Esophagus squamous epithelium (tissue), 5 donors: ENCODE results near the gene PLBD2. TPM values are rescaled to one million over a fixed set of nuclear protein-coding genes. Genes with fewer than 3 reads are reported as not detected.

ENCODE experiments used
- DNase-seq: peaks from one replicate; lab custom pipeline; 2025; lab: John Stamatoyannopoulos, UW
- H3K27ac ChIP-seq, 4 donors: fragments of 200-600 bp; sonication (generic); one replicate each; pipeline ENCODE4 v1.5.1; 2016 to 2019; ENCODE audit warnings: mild to moderate bottlenecking in 1 of 4
- H3K27me3 ChIP-seq, 4 donors: fragments of 200-600 bp; sonication (generic); 1 replicate in 3 of 4; 2 replicates in 1 of 4; pipeline versions ENCODE4 v1.5.1 to v1.6.0; 2017 to 2021; ENCODE audit warnings: antibody characterized with exemption in 1 of 4
- H3K36me3 ChIP-seq, 3 donors: fragments of 200-600 bp; sonication (generic); one replicate each; pipeline ENCODE4 v1.5.1; 2016 to 2019
- H3K4me1 ChIP-seq, 3 donors: fragments of 200-600 bp; sonication (generic); one replicate each; pipeline ENCODE4 v1.5.1; 2017 to 2019
- H3K4me3 ChIP-seq, 4 donors: fragments of 200-600 bp; sonication (generic); 1 replicate in 3 of 4; 2 replicates in 1 of 4; pipeline ENCODE4 v1.5.1; 2016 to 2019; ENCODE audit warnings: mild to moderate bottlenecking in 2 of 4, moderate library complexity in 1 of 4
- H3K9me3 ChIP-seq, 3 donors: fragments of 200-600 bp; sonication (generic); one replicate each; pipeline ENCODE4 v1.5.1; 2016 to 2019
- POLR2A ChIP-seq, 4 donors: fragments of 450-650 bp; IDR thresholded peaks; one replicate each; pipeline ENCODE4 v1.6.1; 2017; ENCODE audit warnings: antibody characterized with exemption in 4 of 4, mild to moderate bottlenecking in 4 of 4, moderate library complexity in 3 of 4
- WGBS, 2 donors: methylation state at CpG; one replicate each; pipeline ENCODE4 v1.1.5; 2018; 5-methylcytosine and 5-hydroxymethylcytosine counted together
- intact Hi-C: fragments of 100-400 bp; cut with DNase I; formaldehyde crosslinking; loops from one replicate; pipeline ENCODE4 v1.15.0; 2022
- total RNA-seq, 4 donors: library from RNA; depleted of rRNA; stranded (reverse); fragments of >200 nt; gene quantifications; one replicate each; pipeline ENCODE4 v1.1.0, GENCODE V29; 2016
- TF ChIP-seq, protein P1 (sequence below), 6 experiments: fragments of 450-650 bp in 4 of 6; fragments of 200-600 bp in 2 of 6; sonication (generic) in 2 of 6; IDR thresholded peaks; one replicate each; pipeline ENCODE4 v1.5.1; 2016 to 2019; ENCODE audit warnings: antibody characterized with exemption in 6 of 6, mild to moderate bottlenecking in 4 of 6, moderate library complexity in 4 of 6
- donor health status: DM: yes; HTN: yes; CAD: no.

PLBD2 gene
- total RNA-seq, 4 donors from 2014 or later = 14.3 to 22.0 (median 17.1) TPM

DNA sequence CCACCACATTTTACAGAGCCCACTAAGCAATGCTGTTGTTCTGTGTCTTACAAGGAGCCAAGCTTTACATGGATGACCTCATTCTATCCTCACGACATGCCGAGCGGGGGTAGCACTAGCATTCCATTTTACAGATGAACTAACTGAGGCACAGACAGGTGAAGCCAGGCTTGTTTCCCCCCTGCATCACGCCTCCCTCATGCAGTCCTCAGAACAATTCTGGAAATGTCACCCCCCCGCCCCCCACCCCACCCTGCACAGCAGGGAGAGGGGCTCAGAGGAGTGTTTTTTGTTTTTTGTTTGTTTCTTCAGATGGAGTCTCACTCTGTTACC, 25.0 kb upstream of the PLBD2 start:
- Histone ChIP-seq H3K27ac (peak overlapping the region in 3 of 4 donors; percentile 84 to 88 (median 88)), H3K36me3 (peaks cover 0 to 48% (median 5%) of the 10 kb centered on the region in 3 donors), H3K27me3 (no peaks in the 10 kb centered on the region), H3K4me3 (peak overlapping the region; percentile 64 to 78 (median 78)), H3K4me1 (peaks cover 7 to 40% (median 17%) of the 10 kb centered on the region in 3 donors), H3K9me3 (no peaks in the 10 kb centered on the region)
- intact Hi-C loops = no loop called here
- TF ChIP-seq POLR2A (IDR thresholded peaks at IDR 0.05) = no peak
- TF ChIP-seq, protein P1, sequence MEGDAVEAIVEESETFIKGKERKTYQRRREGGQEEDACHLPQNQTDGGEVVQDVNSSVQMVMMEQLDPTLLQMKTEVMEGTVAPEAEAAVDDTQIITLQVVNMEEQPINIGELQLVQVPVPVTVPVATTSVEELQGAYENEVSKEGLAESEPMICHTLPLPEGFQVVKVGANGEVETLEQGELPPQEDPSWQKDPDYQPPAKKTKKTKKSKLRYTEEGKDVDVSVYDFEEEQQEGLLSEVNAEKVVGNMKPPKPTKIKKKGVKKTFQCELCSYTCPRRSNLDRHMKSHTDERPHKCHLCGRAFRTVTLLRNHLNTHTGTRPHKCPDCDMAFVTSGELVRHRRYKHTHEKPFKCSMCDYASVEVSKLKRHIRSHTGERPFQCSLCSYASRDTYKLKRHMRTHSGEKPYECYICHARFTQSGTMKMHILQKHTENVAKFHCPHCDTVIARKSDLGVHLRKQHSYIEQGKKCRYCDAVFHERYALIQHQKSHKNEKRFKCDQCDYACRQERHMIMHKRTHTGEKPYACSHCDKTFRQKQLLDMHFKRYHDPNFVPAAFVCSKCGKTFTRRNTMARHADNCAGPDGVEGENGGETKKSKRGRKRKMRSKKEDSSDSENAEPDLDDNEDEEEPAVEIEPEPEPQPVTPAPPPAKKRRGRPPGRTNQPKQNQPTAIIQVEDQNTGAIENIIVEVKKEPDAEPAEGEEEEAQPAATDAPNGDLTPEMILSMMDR (IDR thresholded peaks at IDR 0.05) = no peak
- no peak for DNase-seq
- WGBS, 2 donors = 77 to 86% methylated on average over 4 of the region's 5 CpGs

DNA sequence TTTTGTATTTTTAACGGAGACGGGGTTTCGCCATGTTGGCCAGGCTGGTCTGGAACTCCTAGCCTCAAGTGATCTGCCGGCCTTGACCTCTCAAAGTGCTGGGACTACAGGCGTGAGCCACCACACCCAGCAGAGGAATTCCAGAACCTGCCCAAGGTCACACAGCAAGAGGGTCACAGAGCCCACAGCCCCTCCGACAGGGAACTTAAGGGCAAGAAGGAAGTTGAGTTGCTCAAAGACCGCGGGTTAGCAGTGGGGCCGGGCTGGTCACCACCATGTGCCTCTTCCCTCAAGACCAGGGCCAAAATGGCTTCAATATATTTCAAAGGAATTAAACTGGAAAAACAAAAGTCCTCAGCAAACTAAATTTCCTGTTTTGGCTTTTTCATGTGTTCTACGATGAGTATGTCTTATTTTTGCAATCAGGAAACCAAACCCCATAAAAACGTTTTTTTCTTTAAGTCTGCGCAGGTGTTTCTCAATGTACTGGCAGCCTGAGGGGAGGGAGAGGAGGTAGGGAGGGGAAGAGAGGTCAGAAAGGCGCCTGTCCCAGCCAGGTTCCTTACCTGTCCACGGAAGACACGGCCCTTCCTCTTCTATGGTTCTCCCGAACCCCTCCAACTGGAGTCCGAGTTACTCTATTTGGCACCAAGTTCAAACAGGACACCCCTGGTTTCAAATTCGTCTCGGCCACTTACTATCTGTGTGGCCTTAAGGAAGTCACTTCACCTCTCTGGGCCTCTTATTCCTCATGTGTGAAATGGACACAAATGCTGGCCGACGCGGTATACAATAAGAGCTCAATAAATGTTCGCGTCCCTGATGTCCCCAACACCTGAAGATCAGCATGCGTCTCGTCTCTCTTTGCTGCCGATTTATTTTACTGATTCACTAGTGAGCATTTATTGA, 24.3 kb upstream of the PLBD2 start:
- WGBS, 2 donors = 8% methylated on average over 20 to 22 of the region's 27 CpGs
- H3K9me3 ChIP-seq = no peaks in the 10 kb centered on the region
- H3K4me1 ChIP-seq = peaks cover 7 to 37% (median 17%) of the 10 kb centered on the region in 3 donors
- intact Hi-C loops = no loop called here
- TF ChIP-seq POLR2A (IDR thresholded peaks at IDR 0.05) = no peak
- TF ChIP-seq, protein P1 (IDR thresholded peaks at IDR 0.05) = no peak
- H3K4me3 ChIP-seq = peak overlapping the region; percentile 64 to 78 (median 78)
- peaks cover 0 to 41% (median 5%) of the 10 kb centered on the region in 3 donors for H3K36me3 ChIP-seq
- peak overlapping the region; percentile 84 to 90 (median 88) for H3K27ac ChIP-seq
- DNase-seq = no peak
- H3K27me3 ChIP-seq = no peaks in the 10 kb centered on the region

DNA sequence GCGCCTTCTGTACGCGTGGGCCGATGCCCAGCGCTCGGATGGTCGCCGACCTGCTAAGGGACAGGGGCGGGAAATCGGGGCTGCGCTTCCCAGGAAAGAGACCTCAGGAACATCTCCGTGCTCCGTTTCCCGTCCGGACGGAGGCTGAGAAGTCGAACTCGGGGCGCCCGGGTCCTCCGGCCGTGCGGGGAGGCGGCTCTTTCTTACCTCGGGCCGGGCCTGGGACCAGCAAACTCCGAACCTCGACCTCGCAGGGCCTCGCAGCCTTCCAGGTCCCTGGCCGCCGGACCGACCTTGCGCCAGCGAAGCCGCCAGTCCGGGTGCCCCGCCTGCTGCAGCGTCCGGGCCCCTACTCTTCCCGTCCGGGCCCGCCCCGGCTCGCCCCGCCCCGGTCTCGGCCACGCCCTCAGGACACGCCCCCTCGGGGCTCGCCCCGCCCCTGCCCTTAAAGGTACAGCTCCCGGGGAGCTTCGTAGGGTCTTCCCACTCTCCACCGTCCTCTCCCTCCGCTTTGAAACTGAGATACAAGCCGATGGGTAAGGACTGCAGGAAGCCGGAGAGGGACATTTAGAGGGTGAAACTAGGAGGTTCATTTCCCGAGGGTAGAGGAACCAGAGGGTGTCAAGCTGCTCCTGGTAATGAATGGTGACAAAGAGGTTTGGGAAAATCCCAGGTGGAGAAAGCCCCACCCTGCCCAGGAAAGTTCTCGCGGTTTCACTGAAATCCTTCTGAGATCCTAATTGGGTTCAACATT, 23.4 kb upstream of the PLBD2 start, which contains the start of gene SLC8B1:
Gene SLC8B1 (minus strand): TSS at position 324 of the 754 bp plus-strand sequence. CDS start 2,231 bp downstream, outside the sequence.
- no peaks in the 10 kb centered on the region for H3K9me3 ChIP-seq
- peak; percentile 13 for DNase-seq
- no peaks in the 10 kb centered on the region for H3K27me3 ChIP-seq

DNA sequence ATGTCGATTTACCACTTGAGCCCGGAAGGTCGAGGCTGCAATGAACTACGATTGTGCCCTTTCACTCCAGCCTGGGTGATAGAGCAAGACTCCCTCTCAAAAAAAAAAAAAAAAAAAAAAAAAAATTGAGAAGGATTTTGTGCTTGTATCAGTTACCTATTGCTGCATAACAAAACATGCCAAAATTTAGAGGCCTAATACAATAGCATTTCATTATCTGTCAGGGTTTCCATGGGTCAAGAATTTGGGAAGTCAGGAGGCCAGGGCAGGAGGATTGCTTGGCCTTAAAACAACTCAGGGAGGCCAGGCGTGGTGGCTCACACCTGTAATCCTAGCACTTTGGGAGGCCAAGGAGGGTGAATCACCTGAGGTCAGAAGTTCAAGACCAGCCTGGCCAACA, 18.8 kb upstream of the PLBD2 start:
- no peaks in the 10 kb centered on the region for H3K36me3 ChIP-seq
- TF ChIP-seq, protein P1 (IDR thresholded peaks at IDR 0.05) = no peak
- no peak for TF ChIP-seq POLR2A (IDR thresholded peaks at IDR 0.05)
- intact Hi-C loops = no loop called here
- DNase-seq = no peak
- H3K4me3 ChIP-seq = no peak overlapping the region
- peaks cover 0 to 5% (median 3%) of the 10 kb centered on the region in 3 donors for H3K4me1 ChIP-seq
- H3K27ac ChIP-seq = no peak overlapping the region
- H3K9me3 ChIP-seq = no peaks in the 10 kb centered on the region
- no peaks in the 10 kb centered on the region for H3K27me3 ChIP-seq
- WGBS, 2 donors = 89 to 93% methylated on average over 5 of the region's 5 CpGs

More for the DNA sequence above, 23.4 kb upstream of the PLBD2 start, which contains the start of gene SLC8B1:
- peaks cover 7 to 32% (median 14%) of the 10 kb centered on the region in 3 donors for H3K4me1 ChIP-seq
- WGBS, 2 donors = 0 to 1% methylated on average over 19 to 20 of the region's 62 CpGs
- TF ChIP-seq, protein P1 (IDR thresholded peaks at IDR 0.05) = no peak
- peak in 3 of 4 donors; percentile 67 to 94 (median 93) for TF ChIP-seq POLR2A (IDR thresholded peaks at IDR 0.05)
- peak within 1 kb of the TSS; percentile 84 to 90 (median 88) for H3K27ac ChIP-seq
- H3K36me3 ChIP-seq = peaks cover 0 to 33% (median 5%) of the 10 kb centered on the region in 3 donors
- H3K4me3 ChIP-seq = peak within 1 kb of the TSS; percentile 64 to 78 (median 78)
- intact Hi-C loops = no loop called here
